HG03378 (cell line): ENCODE measurements around the gene AMT.
A peak's percentile ranks its signal among the peaks of the same experiment; 100 is the strongest.

Experiments used
- ATAC-seq: cut with Tn5 transposase; IDR thresholded peaks from one replicate; pipeline ENCODE4 v1.9.1; 2021; ENCODE audit warnings: mild to moderate bottlenecking, moderate library complexity; ENCODE audit not compliant: unreplicated experiment

AMT gene, protein sequence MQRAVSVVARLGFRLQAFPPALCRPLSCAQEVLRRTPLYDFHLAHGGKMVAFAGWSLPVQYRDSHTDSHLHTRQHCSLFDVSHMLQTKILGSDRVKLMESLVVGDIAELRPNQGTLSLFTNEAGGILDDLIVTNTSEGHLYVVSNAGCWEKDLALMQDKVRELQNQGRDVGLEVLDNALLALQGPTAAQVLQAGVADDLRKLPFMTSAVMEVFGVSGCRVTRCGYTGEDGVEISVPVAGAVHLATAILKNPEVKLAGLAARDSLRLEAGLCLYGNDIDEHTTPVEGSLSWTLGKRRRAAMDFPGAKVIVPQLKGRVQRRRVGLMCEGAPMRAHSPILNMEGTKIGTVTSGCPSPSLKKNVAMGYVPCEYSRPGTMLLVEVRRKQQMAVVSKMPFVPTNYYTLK

GRCh38 chr3:49422379-49423248, at the start of gene AMT:
Gene AMT (minus strand): TSS chr3:49422473. CDS start chr3:49422450, 23 bp downstream.
- no peak for ATAC-seq

DNA sequence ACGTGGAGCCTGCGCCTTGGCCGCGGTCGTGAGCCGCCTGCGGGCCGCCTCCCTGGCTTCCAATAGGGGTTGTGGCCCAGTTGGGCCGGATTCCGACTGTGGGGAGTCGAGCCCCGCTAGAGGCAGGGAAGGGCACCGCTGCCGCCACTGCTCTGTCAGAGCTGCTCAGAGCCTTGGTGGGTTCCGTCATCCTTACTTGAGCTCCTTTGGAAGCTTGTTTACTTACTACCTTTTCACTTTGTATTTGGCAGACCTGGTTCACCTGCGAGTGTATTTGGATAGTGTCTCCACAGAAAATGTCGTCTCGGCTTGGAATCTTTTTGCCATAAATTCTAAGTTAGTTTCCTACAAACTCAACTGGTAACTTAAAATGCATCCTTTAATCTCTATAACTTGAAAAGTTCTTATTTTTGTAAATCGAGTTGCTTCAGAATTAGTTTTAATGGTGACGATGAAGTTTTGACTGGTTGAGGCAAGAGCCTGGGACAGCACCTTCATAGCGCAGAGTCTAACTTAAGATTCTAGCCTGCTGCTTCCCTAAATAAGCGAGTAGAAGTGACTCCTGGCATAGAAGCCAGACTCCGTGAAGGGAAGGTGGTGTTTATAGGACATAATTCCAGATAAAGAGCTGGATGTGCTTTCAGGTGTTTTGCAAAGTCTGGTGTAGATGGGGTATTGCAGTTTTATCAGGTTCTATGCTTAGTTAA, 48.6 kb upstream of the AMT start:
- peak; percentile 32 for ATAC-seq

- ATAC-seq = peak; percentile 60
Measured at GRCh38 chr3:49469936-49470713, 47.9 kb upstream of the AMT start, which contains the start of gene DAG1. Gene DAG1 (plus strand): TSS chr3:49470267. CDS start chr3:49510535, 40,268 bp downstream.

DNA sequence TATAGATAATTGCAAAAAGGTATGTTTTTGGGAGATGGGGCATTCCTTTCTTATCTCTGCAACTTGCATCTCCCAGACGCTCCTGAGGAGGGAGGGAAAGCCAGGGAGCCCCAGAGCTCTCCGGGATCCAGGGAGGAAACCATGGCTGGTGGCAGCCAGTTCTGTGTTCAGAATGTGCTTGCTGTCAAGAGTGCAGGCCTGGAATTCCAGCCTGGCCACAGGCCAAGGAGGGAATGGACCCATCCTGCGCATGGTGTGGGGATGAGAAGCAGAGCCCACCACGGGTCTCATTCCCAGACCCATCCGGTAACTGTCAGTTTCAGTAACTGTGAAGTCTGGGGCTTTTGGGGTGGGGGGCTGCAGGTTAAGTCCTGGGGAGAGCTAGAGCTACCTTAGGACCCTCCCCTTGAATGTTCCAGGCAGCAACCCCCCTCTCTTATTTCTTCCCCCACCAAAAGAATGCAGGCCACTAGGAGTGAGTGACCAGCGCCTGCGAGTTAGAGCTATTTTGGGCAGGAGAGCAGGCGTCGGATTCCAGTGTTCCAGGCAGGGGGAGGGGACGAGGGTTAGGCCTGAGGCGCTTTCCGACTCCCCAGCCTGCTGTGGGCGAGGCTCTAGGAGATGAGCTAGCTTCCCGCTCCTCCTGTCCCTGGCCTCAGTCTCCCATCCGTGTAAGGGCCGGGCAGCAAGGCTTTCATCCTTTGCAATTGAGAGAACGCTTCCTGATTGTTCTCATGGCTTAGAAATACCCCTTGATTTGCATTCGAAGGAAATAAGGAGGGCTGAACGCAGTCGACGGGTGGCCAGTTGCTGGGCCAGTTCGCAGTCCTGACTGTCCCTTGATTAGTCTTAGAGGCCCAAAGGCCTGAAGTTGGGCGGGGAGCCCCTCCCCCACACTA, 47.0 kb upstream of the AMT start:
- peak; percentile 29 for ATAC-seq

DNA sequence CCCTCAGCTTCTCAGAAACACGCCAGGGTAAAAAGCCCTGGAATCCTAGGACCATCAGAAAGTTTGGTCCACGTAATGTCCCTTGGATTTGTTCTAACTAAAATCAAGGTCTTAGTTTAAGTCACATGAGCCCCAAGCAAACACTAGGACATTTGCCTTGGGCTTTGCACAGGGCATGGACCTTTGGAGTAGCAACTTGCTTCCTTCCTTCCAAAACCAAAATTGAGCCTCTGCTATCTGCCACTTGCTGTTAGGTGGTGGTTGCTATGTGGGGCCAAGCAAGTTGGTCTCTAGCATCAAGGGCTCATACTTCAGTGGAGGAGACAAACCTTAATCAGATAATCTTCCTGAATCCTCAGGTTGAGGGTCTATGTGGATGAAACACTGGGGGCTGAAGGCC, 43.8 kb upstream of the AMT start:
- no peak for ATAC-seq

GRCh38 chr3:49465270-49466034, 43.2 kb upstream of the AMT start:
- no peak for ATAC-seq

GRCh38 chr3:49462222-49462621, 39.9 kb upstream of the AMT start:
- ATAC-seq = no peak

DNA sequence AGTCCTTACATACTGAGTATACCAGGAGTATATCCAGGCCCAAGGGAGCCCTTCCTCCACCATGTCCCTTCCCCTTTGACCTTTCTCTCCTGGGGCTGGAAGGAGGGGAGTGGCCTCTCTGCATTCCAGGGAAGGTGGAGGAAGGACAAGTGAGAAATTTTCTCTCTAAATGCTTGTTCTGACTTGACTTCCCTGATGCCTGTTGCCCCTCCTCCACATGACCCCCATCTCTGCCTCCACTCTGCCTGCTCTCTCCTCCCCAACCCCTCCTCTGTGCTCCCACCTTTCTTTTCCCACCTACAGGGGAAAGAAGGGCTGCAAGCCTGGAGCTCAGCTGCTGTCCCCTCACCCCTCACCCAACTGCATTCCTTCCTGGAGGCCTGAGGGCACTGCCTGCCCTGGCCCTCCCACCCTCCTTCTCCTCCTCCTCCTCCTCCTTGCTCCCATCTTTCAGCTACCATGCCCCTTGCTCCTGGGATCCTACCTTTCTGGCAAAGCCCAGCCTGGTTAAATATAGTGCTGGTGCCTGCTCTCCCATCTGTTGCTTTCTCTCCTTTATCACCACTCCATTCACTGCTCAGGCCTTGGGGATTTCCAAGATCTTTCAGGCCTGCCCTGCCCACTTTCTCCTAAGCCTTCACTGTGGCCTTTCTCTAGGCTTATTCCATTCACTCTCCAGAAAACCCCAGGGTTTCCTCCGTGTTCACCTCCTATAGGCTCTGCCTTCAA, 39.3 kb upstream of the AMT start:
- ATAC-seq = no peak

GRCh38 chr3:49460956-49461355, 38.7 kb upstream of the AMT start:
- no peak for ATAC-seq

- no peak for ATAC-seq
Measured at GRCh38 chr3:49460188-49460890, 38.1 kb upstream of the AMT start.

DNA sequence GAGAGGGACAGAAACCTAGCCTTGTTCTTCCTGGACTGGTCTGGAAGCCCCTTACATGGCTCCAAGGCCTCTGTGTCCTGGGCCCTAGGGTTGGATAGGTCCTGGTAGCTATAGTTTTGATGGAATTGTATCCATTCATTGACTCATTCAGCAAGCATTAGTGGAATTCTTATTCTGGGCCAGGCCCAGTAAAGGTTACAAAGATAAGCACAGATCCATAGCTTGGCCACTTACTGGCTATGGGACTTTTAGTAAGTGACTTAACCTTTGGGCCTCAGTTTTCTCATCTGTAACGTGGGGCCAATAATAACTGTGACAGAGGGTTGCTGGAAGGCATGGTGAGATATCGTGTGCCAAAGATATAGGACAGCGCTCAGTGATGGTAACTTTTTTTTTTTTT, 34.2 kb upstream of the AMT start:
- ATAC-seq = no peak

- ATAC-seq = no peak
Measured at GRCh38 chr3:49454898-49455681, 32.8 kb upstream of the AMT start.

- no peak for ATAC-seq
Measured at GRCh38 chr3:49454458-49454857, 32.2 kb upstream of the AMT start.

- no peak for ATAC-seq
Measured at GRCh38 chr3:49453621-49454020, 31.3 kb upstream of the AMT start.

- no peak for ATAC-seq
Measured at GRCh38 chr3:49445391-49445790, 23.1 kb upstream of the AMT start.

DNA sequence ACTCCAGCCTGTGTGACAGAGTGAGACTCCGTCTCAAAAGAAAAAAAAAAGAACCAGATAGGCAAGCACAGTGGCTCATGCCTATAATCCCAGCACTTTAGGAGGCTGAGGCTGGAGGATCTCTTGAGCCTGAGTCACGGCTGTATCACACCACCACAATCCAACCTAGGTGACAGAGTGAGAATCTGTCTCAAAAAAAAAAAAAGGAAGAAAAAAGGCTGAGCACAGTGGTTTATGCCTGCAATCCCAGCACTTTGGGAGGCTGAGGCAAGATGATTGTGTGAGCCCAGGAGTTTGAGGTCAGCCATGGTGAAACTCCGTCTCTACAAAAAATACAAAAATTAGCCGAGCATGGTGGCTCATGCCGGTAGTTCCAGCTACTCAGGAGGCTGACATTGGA, 12.5 kb upstream of the AMT start:
- ATAC-seq = no peak

DNA sequence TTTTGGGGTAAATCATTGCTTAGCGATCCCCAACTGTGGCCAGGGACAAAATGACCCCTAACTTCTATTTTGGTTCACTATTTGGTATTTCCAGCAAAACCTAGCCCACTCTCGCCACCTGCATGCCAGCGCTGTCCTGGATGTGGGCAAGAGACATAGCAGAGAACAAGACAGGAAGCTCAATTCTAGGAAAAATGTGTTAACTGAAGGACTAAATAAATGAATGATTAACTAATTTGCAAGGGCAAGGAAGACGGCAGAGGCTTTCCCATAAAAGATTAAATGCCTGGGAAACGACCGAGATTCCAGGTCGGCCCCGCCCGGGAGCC, 6.4 kb upstream of the AMT start:
- ATAC-seq = no peak
